ENCODE results near the gene BSCL2.

Gene BSCL2

GRCh38 chr11:62709247-62710000 lies 2.2 kb upstream of the BSCL2 start:
- no peak for TF ChIP-seq TCF4 (CRISPR knock-in tag; IDR thresholded peaks at IDR 0.05; ENCODE audit: borderline replicate concordance)
- TF ChIP-seq ESRRG (CRISPR knock-in tag; IDR thresholded peaks at IDR 0.05): no peak
- TF ChIP-seq SNAI2 (CRISPR knock-in tag; IDR thresholded peaks at IDR 0.05): peak; percentile 48; the same call in 1 of the 2 replicates
- no peak for TF ChIP-seq RARB (CRISPR knock-in tag; IDR thresholded peaks at IDR 0.05)
- no peak for TF ChIP-seq OSR1 (CRISPR knock-in tag; IDR thresholded peaks at IDR 0.05)
- TF ChIP-seq ZNF565 (CRISPR knock-in tag; conservative IDR thresholded peaks at IDR 0.05; ENCODE audit: low read depth): peak; percentile 88
- TF ChIP-seq GLIS3 (CRISPR knock-in tag; IDR thresholded peaks at IDR 0.05): no peak
- no peak for TF ChIP-seq PPARA (CRISPR knock-in tag; IDR thresholded peaks at IDR 0.05; ENCODE audit: borderline replicate concordance)
- TF ChIP-seq CSRNP3 (CRISPR knock-in tag; IDR thresholded peaks at IDR 0.05): 0 out of 2 replicates have a peak, but pooled peaks have one; percentile 24
- 0 out of 2 replicates have a peak, but pooled peaks have one; percentile 36 for TF ChIP-seq ZNF8 (CRISPR knock-in tag; IDR thresholded peaks at IDR 0.05)
- TF ChIP-seq ZC3H10 (CRISPR knock-in tag; IDR thresholded peaks at IDR 0.05): 0 out of 2 replicates have a peak, but pooled peaks have one; percentile 45
- TF ChIP-seq POU6F1 (CRISPR knock-in tag; IDR thresholded peaks at IDR 0.05; ENCODE audit: borderline replicate concordance, low read depth): no peak
- TF ChIP-seq ZNF70 (CRISPR knock-in tag; IDR thresholded peaks at IDR 0.05): peak; percentile 24; the same call in 1 of the 2 replicates
- no peak for TF ChIP-seq ZFP30 (CRISPR knock-in tag; IDR thresholded peaks at IDR 0.05)
- TF ChIP-seq CSDC2 (CRISPR knock-in tag; IDR thresholded peaks at IDR 0.05): peak; percentile 71; the same call in 1 of the 2 replicates
- no peak for TF ChIP-seq TOX (CRISPR knock-in tag; IDR thresholded peaks at IDR 0.05; ENCODE audit: borderline replicate concordance)
- TF ChIP-seq ZFP3 (CRISPR knock-in tag; IDR thresholded peaks at IDR 0.05): peak; percentile 55; the same call in 1 of the 2 replicates
- peak; percentile 92; the same call in 1 of the 2 replicates for TF ChIP-seq TSHZ2 (CRISPR knock-in tag; IDR thresholded peaks at IDR 0.05)
- TF ChIP-seq PATZ1 (CRISPR knock-in tag; IDR thresholded peaks at IDR 0.05; ENCODE audit: borderline replicate concordance): peak; percentile 54; the same call in 1 of the 2 replicates
- peak; percentile 75 for ATAC-seq

- ATAC-seq: no peak; the same call in 2 of the 3 replicates
- TF ChIP-seq CREB5 (CRISPR knock-in tag; IDR thresholded peaks at IDR 0.05; ENCODE audit: low read depth) (no peak), GLIS3 (CRISPR knock-in tag; IDR thresholded peaks at IDR 0.05) (no peak), SNAI2 (CRISPR knock-in tag; IDR thresholded peaks at IDR 0.05) (no peak), BACH2 (CRISPR knock-in tag; IDR thresholded peaks at IDR 0.05; ENCODE audit: borderline replicate concordance) (no peak), CSDC2 (CRISPR knock-in tag; IDR thresholded peaks at IDR 0.05) (no peak), PATZ1 (CRISPR knock-in tag; IDR thresholded peaks at IDR 0.05; ENCODE audit: borderline replicate concordance) (no peak), ZFP30 (CRISPR knock-in tag; IDR thresholded peaks at IDR 0.05) (no peak), CSRNP3 (CRISPR knock-in tag; IDR thresholded peaks at IDR 0.05) (no peak), ESRRG (CRISPR knock-in tag; IDR thresholded peaks at IDR 0.05) (no peak), POU6F1 (CRISPR knock-in tag; IDR thresholded peaks at IDR 0.05; ENCODE audit: borderline replicate concordance, low read depth) (no peak), OSR1 (CRISPR knock-in tag; IDR thresholded peaks at IDR 0.05) (no peak), ZNF8 (CRISPR knock-in tag; IDR thresholded peaks at IDR 0.05) (no peak), ZFP3 (CRISPR knock-in tag; IDR thresholded peaks at IDR 0.05) (no peak)
These were observed 1.6 kb upstream of the BSCL2 start for GRCh38 chr11:62708793-62709192.
